Measurements from ENCODE around the gene AZU1. TPM values are rescaled to one million over a fixed set of nuclear protein-coding genes. Genes with fewer than 3 reads are reported as not detected.

AZU1 gene, protein sequence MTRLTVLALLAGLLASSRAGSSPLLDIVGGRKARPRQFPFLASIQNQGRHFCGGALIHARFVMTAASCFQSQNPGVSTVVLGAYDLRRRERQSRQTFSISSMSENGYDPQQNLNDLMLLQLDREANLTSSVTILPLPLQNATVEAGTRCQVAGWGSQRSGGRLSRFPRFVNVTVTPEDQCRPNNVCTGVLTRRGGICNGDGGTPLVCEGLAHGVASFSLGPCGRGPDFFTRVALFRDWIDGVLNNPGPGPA
- total RNA-seq, result not detected

GRCh38 chr19:827710-828321 is at the start of gene AZU1:
AZU1 (plus strand) TSS chr19:827837; CDS start chr19:827847, 10 bp downstream.
- Mint-ChIP-seq H3K4me3 (no peak within 1 kb of the TSS), H3K4me1 (ENCODE audit: low read depth) (no peaks in the 10 kb centered on the region), H3K36me3 (no peaks in the 10 kb centered on the region), H3K9me3 (no peaks in the 10 kb centered on the region), H3K27ac (no peak within 1 kb of the TSS), H3K27me3 (peaks cover 6% of the 10 kb centered on the region)
- ChIA-PET POLR2A (no interaction called here), CTCF (no interaction called here)
- DNase-seq, result no peak
- intact Hi-C loops (cut with micrococcal nuclease), result no loop called here

DNA sequence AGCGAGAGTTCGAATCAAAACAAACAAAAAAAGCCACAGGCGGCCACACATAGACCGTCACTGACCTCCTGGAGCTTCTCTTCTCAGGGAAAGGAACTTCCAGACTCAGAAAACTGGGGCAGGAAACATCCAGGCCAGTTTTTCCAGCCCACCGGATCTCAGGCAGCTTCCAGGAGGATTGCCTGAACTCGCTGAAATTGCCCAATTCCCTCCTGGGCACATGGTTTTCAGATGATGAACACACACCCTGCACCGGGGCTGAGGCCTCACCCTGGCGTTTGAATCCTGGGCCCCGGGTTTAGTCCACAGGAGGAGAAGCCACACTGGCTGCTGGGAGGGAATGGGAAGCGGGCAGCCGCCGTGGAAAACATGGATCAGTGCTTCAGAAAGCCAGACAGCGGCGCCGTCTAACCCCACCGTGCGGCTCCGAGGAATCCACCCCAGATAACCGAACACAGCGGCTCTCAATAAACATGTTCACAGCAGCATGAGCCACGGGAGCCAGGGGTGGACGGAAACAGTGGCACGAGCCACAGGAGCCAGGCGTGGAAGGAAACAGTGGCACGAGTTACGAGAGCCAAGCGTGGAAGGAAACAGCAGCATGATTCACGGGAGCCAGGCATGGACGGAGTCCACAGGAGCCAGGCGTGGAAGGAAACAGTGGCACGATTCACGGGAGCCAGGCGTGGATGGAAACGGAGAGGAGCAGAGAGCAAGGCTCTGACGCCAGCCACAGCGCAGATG is 48.6 kb upstream of the AZU1 start:
- Mint-ChIP-seq H3K4me3 (no peak overlapping the region), H3K4me1 (ENCODE audit: low read depth) (no peaks in the 10 kb centered on the region), H3K9me3 (no peaks in the 10 kb centered on the region), H3K27ac (no peak overlapping the region), H3K27me3 (no peaks in the 10 kb centered on the region), H3K36me3 (no peaks in the 10 kb centered on the region)
- CTCF ChIA-PET, result no interaction called here
- intact Hi-C loops (cut with micrococcal nuclease), result no loop called here
- POLR2A ChIA-PET, result no interaction called here
- DNase-seq, result no peak

DNA sequence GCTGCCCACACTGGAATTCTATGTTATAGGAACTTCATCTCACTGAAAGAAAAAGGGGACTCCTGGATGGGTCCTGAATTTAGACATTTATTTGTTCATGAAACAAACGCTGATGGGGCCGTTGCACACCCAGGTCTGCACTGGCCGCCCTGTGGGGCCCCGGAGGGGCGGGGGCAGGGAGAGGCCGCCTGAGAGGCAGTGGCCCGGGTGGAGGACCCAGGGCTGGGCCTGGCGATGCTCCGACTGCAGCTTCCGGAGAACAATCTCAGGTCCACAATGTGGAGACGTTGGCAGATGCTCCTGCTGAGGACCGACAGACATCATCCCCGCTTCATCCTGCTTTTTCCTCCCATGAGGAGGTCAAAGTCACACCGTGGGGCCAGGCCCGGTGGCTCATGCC is 46.7 kb upstream of the AZU1 start:
- Mint-ChIP-seq H3K27me3 (no peaks in the 10 kb centered on the region), H3K27ac (no peak overlapping the region), H3K36me3 (no peaks in the 10 kb centered on the region), H3K4me3 (no peak overlapping the region), H3K9me3 (no peaks in the 10 kb centered on the region), H3K4me1 (ENCODE audit: low read depth) (no peaks in the 10 kb centered on the region)
- intact Hi-C loops (cut with micrococcal nuclease), result no loop called here
- ChIA-PET CTCF (no interaction called here), POLR2A (no interaction called here)
- no peak for DNase-seq

GRCh38 chr19:781800-782184 is 45.8 kb upstream of the AZU1 start:
- no peak overlapping the region for H3K4me3 Mint-ChIP-seq
- H3K4me1 Mint-ChIP-seq (ENCODE audit: low read depth), result no peaks in the 10 kb centered on the region
- no peaks in the 10 kb centered on the region for H3K9me3 Mint-ChIP-seq
- no peak overlapping the region for H3K27ac Mint-ChIP-seq
- H3K36me3 Mint-ChIP-seq, result no peaks in the 10 kb centered on the region
- no peaks in the 10 kb centered on the region for H3K27me3 Mint-ChIP-seq
- no peak for DNase-seq
- ChIA-PET CTCF (no interaction called here), POLR2A (no interaction called here)
- intact Hi-C loops (cut with micrococcal nuclease), result no loop called here

- H3K36me3 Mint-ChIP-seq, result no peaks in the 10 kb centered on the region
- no peaks in the 10 kb centered on the region for H3K9me3 Mint-ChIP-seq
- H3K27ac Mint-ChIP-seq, result no peak overlapping the region
Measured at GRCh38 chr19:782185-782877, 45.3 kb upstream of the AZU1 start.

DNA sequence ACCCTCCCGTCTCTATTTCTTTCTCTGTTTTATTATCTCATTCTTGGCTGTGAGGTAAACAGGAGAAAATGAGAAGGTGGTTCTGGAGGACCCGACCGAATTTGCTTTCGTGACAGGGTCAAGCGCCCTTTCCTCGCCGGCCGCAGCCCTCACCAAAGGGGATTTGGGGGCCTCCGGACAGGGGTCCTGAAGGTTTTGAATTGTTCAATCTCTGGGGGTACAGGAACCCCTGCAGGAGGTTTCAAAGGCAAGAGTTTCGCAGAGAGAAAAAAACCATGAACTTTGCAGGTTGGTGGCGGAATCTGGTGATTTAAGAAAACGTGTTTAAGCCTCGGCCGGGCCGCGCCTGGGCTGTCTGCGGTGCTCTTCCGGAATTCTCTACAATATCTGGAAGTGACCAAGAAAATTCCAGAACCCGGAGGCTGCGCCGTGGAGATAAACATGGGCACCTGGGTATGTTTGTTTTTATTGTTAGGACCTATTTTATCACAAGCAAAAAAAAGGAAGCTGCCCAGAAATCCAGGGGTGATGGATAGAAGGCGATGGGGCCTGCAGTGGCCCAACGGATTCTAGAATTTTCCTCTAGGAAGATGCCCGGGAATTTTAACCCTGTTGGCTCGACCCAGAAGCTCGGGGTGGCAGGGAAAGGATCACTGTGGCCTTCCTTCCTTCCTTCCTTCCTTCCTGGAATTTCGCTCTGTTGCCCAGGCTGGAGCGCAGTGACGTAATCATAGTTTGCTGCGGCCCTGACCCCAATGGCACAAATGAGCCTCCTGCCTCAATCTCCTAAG is 44.6 kb upstream of the AZU1 start:
- POLR2A ChIA-PET, result no interaction called here
- H3K9me3 Mint-ChIP-seq, result no peaks in the 10 kb centered on the region

More at GRCh38 chr19:782185-782877, 45.3 kb upstream of the AZU1 start:
- ChIA-PET CTCF (no interaction called here), POLR2A (no interaction called here)
- intact Hi-C loops (cut with micrococcal nuclease), result no loop called here
- Mint-ChIP-seq H3K4me3 (no peak overlapping the region), H3K27me3 (no peaks in the 10 kb centered on the region), H3K4me1 (ENCODE audit: low read depth) (no peaks in the 10 kb centered on the region)
- DNase-seq, result no peak

GRCh38 chr19:784541-784940 is 43.1 kb upstream of the AZU1 start:
- Mint-ChIP-seq H3K9me3 (no peaks in the 10 kb centered on the region), H3K36me3 (no peaks in the 10 kb centered on the region), H3K27ac (no peak overlapping the region), H3K27me3 (no peaks in the 10 kb centered on the region), H3K4me3 (no peak overlapping the region), H3K4me1 (ENCODE audit: low read depth) (no peaks in the 10 kb centered on the region)
- no peak for DNase-seq
- intact Hi-C loops (cut with micrococcal nuclease), result no loop called here
- CTCF ChIA-PET, result no interaction called here
- POLR2A ChIA-PET, result no interaction called here

More for the DNA sequence above, 44.6 kb upstream of the AZU1 start:
- no peak overlapping the region for H3K4me3 Mint-ChIP-seq
- CTCF ChIA-PET, result no interaction called here
- no peak overlapping the region for H3K27ac Mint-ChIP-seq
- no peaks in the 10 kb centered on the region for H3K27me3 Mint-ChIP-seq
- intact Hi-C loops (cut with micrococcal nuclease), result no loop called here
- no peaks in the 10 kb centered on the region for H3K4me1 Mint-ChIP-seq (ENCODE audit: low read depth)
- no peak for DNase-seq
- no peaks in the 10 kb centered on the region for H3K36me3 Mint-ChIP-seq

- ChIA-PET POLR2A (no interaction called here), CTCF (no interaction called here)
- DNase-seq, result no peak
- no peak overlapping the region for H3K4me3 Mint-ChIP-seq
- H3K27me3 Mint-ChIP-seq, result no peaks in the 10 kb centered on the region
- H3K36me3 Mint-ChIP-seq, result no peaks in the 10 kb centered on the region
- no peaks in the 10 kb centered on the region for H3K9me3 Mint-ChIP-seq
- no peaks in the 10 kb centered on the region for H3K4me1 Mint-ChIP-seq (ENCODE audit: low read depth)
- H3K27ac Mint-ChIP-seq, result no peak overlapping the region
- intact Hi-C loops (cut with micrococcal nuclease), result no loop called here
Measured at GRCh38 chr19:787536-787935, 40.1 kb upstream of the AZU1 start.

GRCh38 chr19:788686-788982 is 39.0 kb upstream of the AZU1 start:
- no peak for DNase-seq
- H3K27ac Mint-ChIP-seq, result no peak overlapping the region
- H3K4me1 Mint-ChIP-seq (ENCODE audit: low read depth), result no peaks in the 10 kb centered on the region
- ChIA-PET POLR2A (no interaction called here), CTCF (no interaction called here)
- no peaks in the 10 kb centered on the region for H3K27me3 Mint-ChIP-seq
- no peak overlapping the region for H3K4me3 Mint-ChIP-seq
- H3K36me3 Mint-ChIP-seq, result no peaks in the 10 kb centered on the region
- no peaks in the 10 kb centered on the region for H3K9me3 Mint-ChIP-seq
- intact Hi-C loops (cut with micrococcal nuclease), result no loop called here

- ChIA-PET CTCF (no interaction called here), POLR2A (no interaction called here)
- no peaks in the 10 kb centered on the region for H3K27me3 Mint-ChIP-seq
- H3K4me1 Mint-ChIP-seq (ENCODE audit: low read depth), result no peaks in the 10 kb centered on the region
- peak overlapping the region; percentile 4 for H3K27ac Mint-ChIP-seq
- no peaks in the 10 kb centered on the region for H3K9me3 Mint-ChIP-seq
- H3K4me3 Mint-ChIP-seq, result no peak overlapping the region
- intact Hi-C loops (cut with micrococcal nuclease), result no loop called here
- no peak for DNase-seq
- no peaks in the 10 kb centered on the region for H3K36me3 Mint-ChIP-seq
Measured at GRCh38 chr19:788983-789700, 38.5 kb upstream of the AZU1 start.

- DNase-seq, result no peak
- Mint-ChIP-seq H3K4me3 (no peak overlapping the region), H3K27me3 (no peaks in the 10 kb centered on the region), H3K36me3 (no peaks in the 10 kb centered on the region), H3K27ac (no peak overlapping the region), H3K9me3 (no peaks in the 10 kb centered on the region), H3K4me1 (ENCODE audit: low read depth) (no peaks in the 10 kb centered on the region)
- intact Hi-C loops (cut with micrococcal nuclease), result no loop called here
- ChIA-PET POLR2A (no interaction called here), CTCF (interaction anchor here (1.7 kb wide), 1 partner anchor 20 kb away, joined by 4 read pairs; no protein-coding TSS in a partner anchor)
Measured at GRCh38 chr19:789701-790060, 38.0 kb upstream of the AZU1 start.
